ENCODE results near the gene CD81.

DNA sequence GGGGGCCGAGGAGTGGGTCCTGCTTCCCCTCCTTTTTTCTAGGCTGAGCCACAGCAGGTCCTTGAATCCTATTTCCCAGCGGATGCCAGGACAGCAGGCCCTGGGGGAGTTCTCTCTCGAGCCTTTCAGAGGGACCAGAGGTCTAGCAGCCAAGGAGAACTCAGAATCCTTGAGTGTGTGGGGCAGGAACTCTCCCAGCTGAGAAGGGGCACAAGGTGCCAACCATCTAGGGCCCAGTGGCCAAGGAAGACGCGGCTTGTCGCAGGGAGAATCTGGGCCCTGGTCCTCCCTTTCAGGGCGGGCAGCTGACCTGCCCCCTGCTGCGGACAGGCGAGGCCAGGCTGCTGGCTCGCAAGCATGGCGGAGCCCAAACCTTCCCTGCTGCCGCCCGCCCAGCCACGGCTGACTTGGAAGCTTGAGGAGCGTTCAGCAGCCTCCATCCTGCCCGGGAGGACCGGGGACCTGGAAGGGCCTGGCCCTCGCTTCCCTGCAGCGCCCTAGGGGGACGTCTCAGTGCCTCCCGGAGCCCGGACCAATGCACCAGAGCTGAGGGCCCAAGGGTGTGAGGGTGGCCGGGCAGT lies 22.5 kb downstream of the CD81 start:
- TF ChIP-seq, protein P1, sequence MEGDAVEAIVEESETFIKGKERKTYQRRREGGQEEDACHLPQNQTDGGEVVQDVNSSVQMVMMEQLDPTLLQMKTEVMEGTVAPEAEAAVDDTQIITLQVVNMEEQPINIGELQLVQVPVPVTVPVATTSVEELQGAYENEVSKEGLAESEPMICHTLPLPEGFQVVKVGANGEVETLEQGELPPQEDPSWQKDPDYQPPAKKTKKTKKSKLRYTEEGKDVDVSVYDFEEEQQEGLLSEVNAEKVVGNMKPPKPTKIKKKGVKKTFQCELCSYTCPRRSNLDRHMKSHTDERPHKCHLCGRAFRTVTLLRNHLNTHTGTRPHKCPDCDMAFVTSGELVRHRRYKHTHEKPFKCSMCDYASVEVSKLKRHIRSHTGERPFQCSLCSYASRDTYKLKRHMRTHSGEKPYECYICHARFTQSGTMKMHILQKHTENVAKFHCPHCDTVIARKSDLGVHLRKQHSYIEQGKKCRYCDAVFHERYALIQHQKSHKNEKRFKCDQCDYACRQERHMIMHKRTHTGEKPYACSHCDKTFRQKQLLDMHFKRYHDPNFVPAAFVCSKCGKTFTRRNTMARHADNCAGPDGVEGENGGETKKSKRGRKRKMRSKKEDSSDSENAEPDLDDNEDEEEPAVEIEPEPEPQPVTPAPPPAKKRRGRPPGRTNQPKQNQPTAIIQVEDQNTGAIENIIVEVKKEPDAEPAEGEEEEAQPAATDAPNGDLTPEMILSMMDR (IDR thresholded peaks at IDR 0.05), result no peak
- TF ChIP-seq ZFX (IDR thresholded peaks at IDR 0.05; ENCODE audit: borderline replicate concordance), result no peak

Measured in 22Rv1 (cell line).